Measurements from ENCODE around the gene CEP135. TPM values are rescaled to one million over a fixed set of nuclear protein-coding genes. Genes with fewer than 3 reads are reported as not detected.

CEP135 gene
- total RNA-seq, 1 experiment from 2014 or later: 10.9 TPM

- no TSS peak for BruUV-seq (replicated peaks)
- H4K20me1 ChIP-seq (ENCODE audit: insufficient read depth): no peaks in the 10 kb centered on the region
- DNase-seq (ENCODE audit: low read depth, low spot score) (no peak), ATAC-seq (no peak)
- no peak overlapping the region for H2AFZ ChIP-seq (ENCODE audit: low read depth, low read length, poor library complexity, severe bottlenecking)
- H3K79me2 ChIP-seq (ENCODE audit: insufficient read depth, low read length): no peaks in the 10 kb centered on the region
- H3K4me2 ChIP-seq (ENCODE audit: low read length): no peak overlapping the region
- intact Hi-C loops (cut with micrococcal nuclease): no loop called here
- no peaks in the 10 kb centered on the region for H3K27me3 ChIP-seq (ENCODE audit: insufficient read depth, low read length)
- CTCF ChIA-PET: no interaction called here
- RAD21 ChIA-PET (ENCODE audit: low non-redundant PET in 1 of 2, low total read pairs in 2 of 2, uncharacterized antibody in 2 of 2, unreplicated experiment in 2 of 2): no interaction called here
- no peaks in the 10 kb centered on the region for H3K36me3 ChIP-seq (ENCODE audit: control insufficient read depth in 1 of 2, insufficient read depth in 2 of 2, low read length in 2 of 2)
- no peak overlapping the region for H3K9ac ChIP-seq (ENCODE audit: low read length)
- POLR2A ChIA-PET: no interaction called here
- H3K27ac ChIP-seq (ENCODE audit: low read depth, low read length): no peak overlapping the region
- no peak for TF ChIP-seq CBX3 (IDR thresholded peaks at IDR 0.05; ENCODE audit: low read depth)
- no peaks in the 10 kb centered on the region; a peak in 1 of 4 replicates for H3K4me1 ChIP-seq (ENCODE audit: control insufficient read depth in 1 of 2, insufficient read depth in 2 of 2, low read length in 2 of 2)
- no peak overlapping the region for H3K4me3 ChIP-seq (replicated peaks in 1 of 2; ENCODE audit: low read depth in 1 of 2, low read length in 2 of 2)
- no peaks in the 10 kb centered on the region for H3K9me3 ChIP-seq (ENCODE audit: control insufficient read depth in 1 of 2, insufficient read depth in 1 of 2, low read depth in 1 of 2, low read length in 2 of 2)
- H3K9me2 ChIP-seq (ENCODE audit: insufficient read depth): no peaks in the 10 kb centered on the region
Measured at GRCh38 chr4:55931043-55931442, 17.7 kb upstream of the CEP135 start.

- BruUV-seq (replicated peaks): no TSS peak
- no peaks in the 10 kb centered on the region for H3K27me3 ChIP-seq (ENCODE audit: insufficient read depth, low read length)
- no peaks in the 10 kb centered on the region for H4K20me1 ChIP-seq (ENCODE audit: insufficient read depth)
- no peak overlapping the region for H3K9ac ChIP-seq (ENCODE audit: low read length)
- ATAC-seq (no peak), DNase-seq (ENCODE audit: low read depth, low spot score) (no peak)
- no peaks in the 10 kb centered on the region for H3K9me3 ChIP-seq (ENCODE audit: control insufficient read depth in 1 of 2, insufficient read depth in 1 of 2, low read depth in 1 of 2, low read length in 2 of 2)
- H3K4me3 ChIP-seq (replicated peaks in 1 of 2; ENCODE audit: low read depth in 1 of 2, low read length in 2 of 2): no peak overlapping the region
- ChIA-PET CTCF (interaction anchor here (0.5 kb wide), 1 partner anchor 17 kb away, joined by 4 read pairs; no protein-coding TSS in a partner anchor), RAD21 (ENCODE audit: low non-redundant PET in 1 of 2, low total read pairs in 2 of 2, uncharacterized antibody in 2 of 2, unreplicated experiment in 2 of 2) (no interaction called here), POLR2A (no interaction called here)
- H3K4me2 ChIP-seq (ENCODE audit: low read length): no peak overlapping the region
- TF ChIP-seq ATF3 (IDR thresholded peaks at IDR 0.05): no peak
- no peak for TF ChIP-seq ZBTB33 (IDR thresholded peaks at IDR 0.05; ENCODE audit: extremely low read depth, insufficient replicate concordance, low read length)
- TF ChIP-seq SRF (IDR thresholded peaks at IDR 0.05; ENCODE audit: low read depth): no peak
- no peak for TF ChIP-seq ZFX (IDR thresholded peaks at IDR 0.05)
- no peak for TF ChIP-seq POLR2A (IDR thresholded peaks at IDR 0.05; ENCODE audit: borderline replicate concordance, extremely low read depth, insufficient read depth, insufficient read length)
- TF ChIP-seq TCF7L2 (IDR thresholded peaks at IDR 0.05; ENCODE audit: borderline replicate concordance, extremely low read depth, insufficient read depth, insufficient read length): no peak
- TF ChIP-seq REST (IDR thresholded peaks at IDR 0.05; ENCODE audit: low read depth): no peak
- TF ChIP-seq SP1 (IDR thresholded peaks at IDR 0.05; ENCODE audit: low read depth): no peak
- no peak for TF ChIP-seq JUND (IDR thresholded peaks at IDR 0.05)
- TF ChIP-seq CTCF (IDR thresholded peaks at IDR 0.05 in 2 of 3, conservative IDR thresholded peaks at IDR 0.05 in 1 of 3; ENCODE audit: borderline replicate concordance in 1 of 3, insufficient read depth in 1 of 3, low read depth in 2 of 3, low read length in 2 of 3): no peak
- no peak for TF ChIP-seq POLR2AphosphoS5 (IDR thresholded peaks at IDR 0.05; ENCODE audit: low read depth, low read length)
- no peaks in the 10 kb centered on the region for H3K79me2 ChIP-seq (ENCODE audit: insufficient read depth, low read length)
- no peaks in the 10 kb centered on the region for H3K36me3 ChIP-seq (ENCODE audit: control insufficient read depth in 1 of 2, insufficient read depth in 2 of 2, low read length in 2 of 2)
- H3K9me2 ChIP-seq (ENCODE audit: insufficient read depth): no peaks in the 10 kb centered on the region
- no peak overlapping the region for H3K27ac ChIP-seq (ENCODE audit: low read depth, low read length)
- intact Hi-C loops (cut with micrococcal nuclease): no loop called here
- no peak overlapping the region for H2AFZ ChIP-seq (ENCODE audit: low read depth, low read length, poor library complexity, severe bottlenecking)
- no peaks in the 10 kb centered on the region; a peak in 1 of 4 replicates for H3K4me1 ChIP-seq (ENCODE audit: control insufficient read depth in 1 of 2, insufficient read depth in 2 of 2, low read length in 2 of 2)
Measured at GRCh38 chr4:55931833-55932232, 16.9 kb upstream of the CEP135 start.
